Measurements from ENCODE around the gene MAP3K4. TPM values are rescaled to one million over a fixed set of nuclear protein-coding genes. Genes with fewer than 3 reads are reported as not detected.

The MAP3K4 gene
- total RNA-seq, 1 donor from 2014 or later = 41.3 TPM

GRCh38 chr6:161095916-161096315, 104.3 kb downstream of the MAP3K4 start:
- Histone ChIP-seq H3K4me3 (ENCODE audit: low read depth, low read length) (no peak overlapping the region), H3K36me3 (ENCODE audit: control insufficient read depth, insufficient read depth, low read length) (peaks cover 8% of the 10 kb centered on the region), H3K27me3 (ENCODE audit: control insufficient read depth, insufficient read depth, low read length) (no peaks in the 10 kb centered on the region)
- DNase-seq (ENCODE audit: low read depth) = peak; percentile 55
- TF ChIP-seq, protein P1, sequence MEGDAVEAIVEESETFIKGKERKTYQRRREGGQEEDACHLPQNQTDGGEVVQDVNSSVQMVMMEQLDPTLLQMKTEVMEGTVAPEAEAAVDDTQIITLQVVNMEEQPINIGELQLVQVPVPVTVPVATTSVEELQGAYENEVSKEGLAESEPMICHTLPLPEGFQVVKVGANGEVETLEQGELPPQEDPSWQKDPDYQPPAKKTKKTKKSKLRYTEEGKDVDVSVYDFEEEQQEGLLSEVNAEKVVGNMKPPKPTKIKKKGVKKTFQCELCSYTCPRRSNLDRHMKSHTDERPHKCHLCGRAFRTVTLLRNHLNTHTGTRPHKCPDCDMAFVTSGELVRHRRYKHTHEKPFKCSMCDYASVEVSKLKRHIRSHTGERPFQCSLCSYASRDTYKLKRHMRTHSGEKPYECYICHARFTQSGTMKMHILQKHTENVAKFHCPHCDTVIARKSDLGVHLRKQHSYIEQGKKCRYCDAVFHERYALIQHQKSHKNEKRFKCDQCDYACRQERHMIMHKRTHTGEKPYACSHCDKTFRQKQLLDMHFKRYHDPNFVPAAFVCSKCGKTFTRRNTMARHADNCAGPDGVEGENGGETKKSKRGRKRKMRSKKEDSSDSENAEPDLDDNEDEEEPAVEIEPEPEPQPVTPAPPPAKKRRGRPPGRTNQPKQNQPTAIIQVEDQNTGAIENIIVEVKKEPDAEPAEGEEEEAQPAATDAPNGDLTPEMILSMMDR (IDR thresholded peaks at IDR 0.05; ENCODE audit: insufficient read depth, low read length, severe bottlenecking) = no peak
- FAIRE-seq = no peak

DNA sequence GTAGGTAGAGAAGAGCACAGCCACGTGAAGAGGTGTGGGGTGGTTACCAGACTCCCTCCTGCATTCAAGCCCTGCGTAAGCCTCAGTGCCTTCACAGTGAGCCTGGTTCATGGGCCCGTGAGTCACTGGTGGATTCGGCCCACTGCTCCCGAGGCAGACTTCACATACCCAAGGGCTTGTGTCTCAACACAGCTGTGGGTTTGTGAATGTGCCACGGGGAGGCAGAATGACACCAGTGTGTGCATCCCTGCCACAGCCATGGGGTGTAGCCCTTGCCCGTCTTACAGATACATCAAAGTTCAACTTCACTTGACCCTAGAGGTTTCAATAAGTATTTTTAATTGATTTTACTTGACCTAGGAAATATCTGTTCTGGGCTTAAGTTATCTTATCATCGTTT, 108.5 kb downstream of the MAP3K4 start:
- H3K4me3 ChIP-seq (ENCODE audit: low read depth, low read length) = no peak overlapping the region
- no peak for FAIRE-seq
- DNase-seq (ENCODE audit: low read depth) = no peak
- TF ChIP-seq, protein P1 (IDR thresholded peaks at IDR 0.05; ENCODE audit: insufficient read depth, low read length, severe bottlenecking) = peak; percentile 1
- H3K27me3 ChIP-seq (ENCODE audit: control insufficient read depth, insufficient read depth, low read length) = no peaks in the 10 kb centered on the region
- peaks cover 11% of the 10 kb centered on the region for H3K36me3 ChIP-seq (ENCODE audit: control insufficient read depth, insufficient read depth, low read length)

- Histone ChIP-seq H3K4me3 (ENCODE audit: low read depth, low read length) (no peak overlapping the region), H3K36me3 (ENCODE audit: control insufficient read depth, insufficient read depth, low read length) (peaks cover 14% of the 10 kb centered on the region), H3K27me3 (ENCODE audit: control insufficient read depth, insufficient read depth, low read length) (no peaks in the 10 kb centered on the region)
- DNase-seq (ENCODE audit: low read depth) (no peak), FAIRE-seq (no peak)
- TF ChIP-seq, protein P1 (IDR thresholded peaks at IDR 0.05; ENCODE audit: insufficient read depth, low read length, severe bottlenecking) = no peak
These were observed 109.9 kb downstream of the MAP3K4 start for GRCh38 chr6:161101517-161101916.

GRCh38 chr6:161103475-161103874, 111.9 kb downstream of the MAP3K4 start:
- FAIRE-seq (no peak), DNase-seq (ENCODE audit: low read depth) (no peak)
- no peaks in the 10 kb centered on the region for H3K27me3 ChIP-seq (ENCODE audit: control insufficient read depth, insufficient read depth, low read length)
- H3K36me3 ChIP-seq (ENCODE audit: control insufficient read depth, insufficient read depth, low read length) = peaks cover 19% of the 10 kb centered on the region
- TF ChIP-seq, protein P1 (IDR thresholded peaks at IDR 0.05; ENCODE audit: insufficient read depth, low read length, severe bottlenecking) = no peak
- no peak overlapping the region for H3K4me3 ChIP-seq (ENCODE audit: low read depth, low read length)

GRCh38 chr6:161104966-161105365, 113.4 kb downstream of the MAP3K4 start:
- TF ChIP-seq, protein P1 (IDR thresholded peaks at IDR 0.05; ENCODE audit: insufficient read depth, low read length, severe bottlenecking) = no peak
- no peak for FAIRE-seq
- Histone ChIP-seq H3K4me3 (ENCODE audit: low read depth, low read length) (no peak overlapping the region), H3K27me3 (ENCODE audit: control insufficient read depth, insufficient read depth, low read length) (no peaks in the 10 kb centered on the region), H3K36me3 (ENCODE audit: control insufficient read depth, insufficient read depth, low read length) (peaks cover 25% of the 10 kb centered on the region)
- peak; percentile 47 for DNase-seq (ENCODE audit: low read depth)

GRCh38 chr6:161105408-161105807, 113.8 kb downstream of the MAP3K4 start:
- Histone ChIP-seq H3K36me3 (ENCODE audit: control insufficient read depth, insufficient read depth, low read length) (peaks cover 26% of the 10 kb centered on the region), H3K27me3 (ENCODE audit: control insufficient read depth, insufficient read depth, low read length) (no peaks in the 10 kb centered on the region), H3K4me3 (ENCODE audit: low read depth, low read length) (no peak overlapping the region)
- TF ChIP-seq, protein P1 (IDR thresholded peaks at IDR 0.05; ENCODE audit: insufficient read depth, low read length, severe bottlenecking) = no peak
- FAIRE-seq (no peak), DNase-seq (ENCODE audit: low read depth) (peak; percentile 69)
